HK-2 (cell line): ENCODE measurements around the gene GABBR2.

Experiments
- DNase-seq: peaks from one replicate; pipeline ENCODE4 v3.0.0-alpha.2; 2018; ENCODE audit not compliant: unreplicated experiment

The GABBR2 gene

DNA sequence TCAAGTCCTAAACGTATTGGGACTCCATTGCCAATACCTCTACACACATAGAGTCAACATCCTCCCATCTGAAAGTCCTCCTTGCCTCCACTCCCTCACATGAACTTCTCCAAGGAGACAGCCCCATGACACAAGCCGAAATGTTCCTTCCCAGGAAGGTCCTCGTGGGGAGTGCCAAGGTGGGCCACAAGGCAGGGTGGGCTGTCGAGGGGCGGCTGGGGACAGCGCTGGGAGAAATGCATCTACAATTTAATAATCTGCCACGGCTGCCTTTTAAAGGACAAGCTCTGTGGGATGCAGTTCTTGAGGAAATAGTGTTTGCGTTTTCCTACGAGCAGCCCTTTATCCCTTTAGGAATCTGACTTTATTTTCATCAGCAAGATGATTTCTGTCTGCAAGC is 138.7 kb downstream of the GABBR2 start:
- no peak for DNase-seq

DNA sequence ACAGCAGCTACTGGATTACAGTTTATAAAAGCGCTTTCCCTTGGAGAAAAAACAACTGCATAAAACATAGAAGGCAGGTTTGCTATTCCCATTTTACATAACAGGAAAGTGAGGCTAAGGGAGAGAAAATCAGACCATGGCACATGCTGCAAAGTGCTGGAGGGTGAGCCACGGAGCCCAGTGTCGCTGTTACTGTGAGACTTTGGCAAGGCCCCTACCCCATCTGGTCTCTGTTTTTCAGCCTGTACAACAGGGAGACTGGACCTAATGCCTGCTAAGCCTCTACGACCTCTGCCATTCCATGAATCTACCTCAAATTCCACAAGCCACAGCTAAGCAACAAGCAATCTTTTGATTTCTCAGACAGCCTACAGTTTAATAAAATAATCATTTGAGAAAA is 139.2 kb downstream of the GABBR2 start:
- no peak for DNase-seq

DNA sequence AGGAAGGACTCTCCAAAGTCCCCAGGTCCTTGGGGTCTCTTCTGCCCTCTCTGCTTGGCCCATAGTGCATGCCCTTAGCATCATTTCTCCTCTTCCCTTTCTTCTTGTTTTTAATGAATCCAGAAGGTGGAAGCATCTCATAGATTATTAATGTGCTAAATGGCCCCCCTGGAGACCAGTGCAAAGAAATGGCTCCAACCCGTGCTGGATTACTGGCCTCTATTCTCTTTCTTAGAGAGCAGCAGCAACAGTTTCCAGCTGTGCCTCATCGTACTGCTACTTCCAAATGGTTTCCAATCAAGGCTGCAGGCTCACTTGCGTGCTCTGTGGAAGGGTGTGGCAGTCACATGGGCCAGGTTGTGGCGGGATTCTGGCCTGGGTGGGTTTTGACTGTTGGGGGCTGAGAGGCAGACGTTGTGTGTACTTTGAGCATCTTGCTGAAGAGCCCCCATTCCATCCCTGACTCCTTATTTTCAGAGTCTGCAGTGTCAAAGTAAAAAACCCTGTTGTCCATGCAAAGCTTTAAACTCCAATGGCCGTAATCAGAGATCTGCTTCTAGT is 139.7 kb downstream of the GABBR2 start:
- no peak for DNase-seq

DNA sequence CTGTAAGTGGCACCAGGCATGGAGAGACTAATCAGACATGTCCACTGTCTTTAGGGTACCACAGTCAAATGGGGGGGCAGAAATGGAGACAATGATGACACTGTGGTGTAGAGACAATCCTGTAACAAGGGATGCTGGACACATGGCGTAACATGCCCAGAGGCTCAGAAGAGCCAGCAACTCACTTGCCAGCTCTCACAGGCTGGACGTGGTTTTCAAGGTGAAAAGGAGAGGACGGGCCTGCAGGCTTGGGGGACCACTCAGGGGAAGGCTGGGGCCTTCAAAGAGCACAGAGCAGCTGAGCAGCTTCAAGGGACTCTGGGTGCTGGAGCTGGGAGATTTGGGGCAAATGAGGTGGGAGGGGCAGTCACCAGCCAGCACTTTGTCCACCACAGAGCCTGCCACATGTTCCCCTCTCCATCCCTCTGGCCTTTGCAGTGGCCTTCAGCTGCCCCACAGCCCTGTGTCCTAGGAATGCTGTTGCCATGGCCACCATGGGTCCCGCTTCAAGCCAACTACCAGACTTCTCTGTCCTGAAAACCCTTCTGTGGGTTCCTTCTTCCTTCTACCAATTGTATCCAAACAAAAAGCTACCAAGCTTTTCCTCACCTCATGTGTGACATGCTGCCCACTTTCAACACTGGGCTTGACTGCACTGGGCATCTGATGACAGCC is 140.4 kb downstream of the GABBR2 start:
- DNase-seq: no peak

DNA sequence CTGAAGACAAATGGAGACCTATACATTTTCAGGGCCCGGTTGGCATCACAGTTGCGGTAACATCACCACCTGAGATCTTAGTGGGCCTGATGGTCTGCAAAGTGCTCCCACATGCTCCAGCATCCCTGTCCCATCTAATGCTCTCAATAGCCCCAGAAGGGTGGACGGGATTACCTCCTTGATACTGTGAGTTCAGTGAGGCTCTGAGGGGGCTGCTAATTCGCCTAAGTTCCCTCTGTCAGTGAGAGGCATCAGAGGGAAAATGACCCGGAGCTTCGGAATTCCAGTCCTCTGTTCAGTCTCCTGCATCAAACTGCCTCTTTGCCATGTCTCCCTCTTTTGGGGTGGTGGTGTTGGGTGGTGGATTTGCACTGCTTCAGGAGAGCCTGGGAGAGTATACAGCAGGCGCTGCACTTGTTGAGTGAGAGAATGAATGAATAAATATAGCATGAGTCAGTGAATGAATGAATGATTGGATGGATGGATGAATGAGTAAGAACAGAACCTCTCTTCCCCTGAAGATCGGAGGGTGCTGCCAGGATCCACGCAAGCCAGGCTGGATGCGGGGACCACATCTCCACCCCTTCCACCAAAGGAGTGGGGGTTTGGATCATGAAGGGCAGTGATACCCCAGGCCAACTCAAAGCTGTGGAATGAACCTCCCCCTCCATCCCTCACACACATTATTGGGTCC is 141.0 kb downstream of the GABBR2 start:
- DNase-seq: no peak

DNA sequence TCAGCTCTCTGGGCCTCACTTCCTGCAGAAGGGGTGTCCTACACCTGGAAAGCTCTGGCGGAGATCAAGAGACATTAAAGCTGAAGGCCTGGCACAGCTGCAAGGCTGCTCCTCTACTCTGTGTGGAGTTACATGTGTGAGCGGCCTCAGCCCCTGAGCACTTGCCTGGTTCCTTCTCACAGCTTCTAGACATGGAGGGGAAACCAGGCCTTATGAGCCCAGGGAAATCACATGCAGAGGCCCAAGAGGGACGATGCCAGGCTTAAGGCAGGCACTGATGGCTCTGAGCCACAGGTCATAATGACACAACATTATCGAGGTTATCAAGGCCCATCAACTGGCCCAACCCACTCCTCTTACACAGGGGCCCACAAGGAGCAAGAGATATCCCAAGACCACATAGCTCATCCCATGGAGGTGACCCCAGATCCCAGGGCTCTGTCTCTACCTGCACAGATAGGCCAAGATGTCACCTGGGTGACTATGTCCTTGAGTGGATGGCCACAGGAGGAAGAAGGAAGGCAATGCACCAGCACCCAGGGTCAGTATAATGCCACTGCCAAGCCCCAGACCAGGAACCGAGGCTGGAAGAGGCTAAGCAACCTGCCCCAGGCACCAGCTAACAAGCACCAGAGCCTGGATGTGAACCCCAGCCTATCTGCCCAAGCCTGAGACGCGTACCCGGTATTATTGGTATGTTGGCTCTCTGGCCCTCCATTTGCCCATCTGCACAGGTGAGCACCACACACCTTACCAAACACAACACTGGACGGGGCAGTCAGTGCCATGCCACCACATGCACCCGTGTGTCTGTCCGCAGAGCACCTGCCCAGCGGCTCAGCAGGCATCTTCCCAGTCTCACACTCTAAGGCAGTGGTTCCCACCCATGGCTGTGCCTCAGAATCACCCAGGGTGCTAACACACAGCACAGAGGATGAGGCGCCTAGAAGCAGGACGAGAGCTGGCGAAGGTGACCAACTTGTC is 143.3 kb downstream of the GABBR2 start:
- no peak for DNase-seq

DNA sequence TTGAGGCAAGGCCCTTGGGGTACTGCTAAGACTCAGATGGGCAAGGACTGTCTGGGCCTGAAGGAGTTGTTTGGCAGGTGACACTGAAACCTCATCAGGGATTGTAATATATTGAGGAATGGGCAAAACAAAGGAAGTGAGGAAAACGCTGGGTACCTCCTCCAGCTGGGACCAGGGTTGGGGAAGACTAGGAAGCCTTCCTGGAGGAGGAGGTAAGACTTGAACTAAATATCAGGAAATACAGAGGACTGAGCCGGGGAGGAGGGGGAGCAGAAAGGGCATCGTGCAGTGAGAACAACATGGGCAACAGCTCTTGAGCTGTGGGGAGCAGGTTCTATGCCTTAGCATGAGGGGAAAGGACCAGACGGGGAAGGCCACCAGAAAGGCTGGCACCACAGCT is 144.0 kb downstream of the GABBR2 start:
- DNase-seq: no peak

DNA sequence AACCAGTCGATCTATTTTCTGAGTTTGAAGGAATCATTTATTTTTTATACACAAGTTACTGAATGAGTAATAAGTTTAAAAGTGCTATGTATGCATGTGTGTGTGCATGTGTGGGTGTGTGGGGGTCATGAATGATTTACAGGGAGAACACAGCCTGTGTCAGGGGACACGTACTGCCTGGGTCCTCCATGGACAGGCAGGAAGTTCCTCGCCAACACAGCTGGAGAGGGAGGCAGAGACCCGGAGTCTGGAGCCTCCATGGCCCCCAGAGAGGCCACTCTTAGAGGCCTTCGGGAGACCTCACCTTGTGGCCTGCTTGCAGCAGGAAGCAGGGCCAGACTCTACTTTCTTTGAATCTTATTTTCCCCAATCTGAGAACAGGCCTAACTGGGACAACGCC is 144.7 kb downstream of the GABBR2 start:
- DNase-seq: no peak

DNA sequence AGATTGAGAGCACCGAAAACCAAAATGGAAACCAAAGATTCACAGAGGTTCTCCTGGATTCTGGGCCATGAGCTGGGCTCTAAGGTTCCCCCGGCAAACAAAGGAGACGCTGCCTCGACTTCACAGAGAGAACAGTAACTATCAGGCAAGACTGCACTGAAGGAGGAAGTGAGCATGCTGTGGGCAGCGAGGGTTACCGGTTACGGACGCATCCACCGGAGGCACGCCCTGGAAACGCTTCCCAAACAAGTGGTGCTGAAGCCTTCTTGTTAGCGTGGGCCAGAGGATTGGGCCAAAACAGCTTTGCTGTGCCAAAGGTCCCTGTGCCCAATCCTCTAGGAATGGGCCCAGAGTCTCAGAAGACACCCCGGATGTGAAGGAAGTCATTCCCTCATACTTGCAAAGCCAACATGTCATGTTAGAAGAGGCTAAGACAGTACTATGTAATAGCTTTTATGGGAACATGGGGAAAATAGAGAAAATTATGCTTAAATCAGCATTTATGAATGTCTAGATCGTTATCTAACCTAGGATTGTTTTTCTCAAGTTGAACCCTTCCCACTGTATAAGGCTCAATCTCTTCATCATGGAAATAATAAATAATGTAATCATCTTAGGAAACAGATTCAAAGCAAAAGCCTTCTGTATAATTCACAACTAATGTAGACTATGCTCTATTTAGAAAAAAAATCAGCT is 145.4 kb downstream of the GABBR2 start:
- no peak for DNase-seq

DNA sequence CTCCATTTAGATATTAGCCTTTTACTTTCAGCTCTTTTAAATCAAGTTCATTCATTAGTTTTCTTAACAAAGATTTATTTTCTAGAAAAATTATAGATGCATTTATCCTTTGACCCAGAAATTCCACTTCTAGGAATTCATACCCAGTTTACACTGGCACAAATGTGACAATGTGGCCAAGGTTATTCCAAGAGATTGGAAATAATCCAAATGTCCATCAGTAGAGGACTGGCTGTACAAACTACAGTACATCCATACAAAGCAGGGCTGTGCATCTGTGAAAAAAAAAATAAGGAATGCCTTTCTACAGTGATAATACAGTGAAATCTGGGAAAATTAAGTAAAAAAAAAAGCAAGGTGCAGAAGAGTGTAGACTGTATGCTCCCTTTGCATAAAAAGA is 149.2 kb downstream of the GABBR2 start:
- DNase-seq: no peak

DNA sequence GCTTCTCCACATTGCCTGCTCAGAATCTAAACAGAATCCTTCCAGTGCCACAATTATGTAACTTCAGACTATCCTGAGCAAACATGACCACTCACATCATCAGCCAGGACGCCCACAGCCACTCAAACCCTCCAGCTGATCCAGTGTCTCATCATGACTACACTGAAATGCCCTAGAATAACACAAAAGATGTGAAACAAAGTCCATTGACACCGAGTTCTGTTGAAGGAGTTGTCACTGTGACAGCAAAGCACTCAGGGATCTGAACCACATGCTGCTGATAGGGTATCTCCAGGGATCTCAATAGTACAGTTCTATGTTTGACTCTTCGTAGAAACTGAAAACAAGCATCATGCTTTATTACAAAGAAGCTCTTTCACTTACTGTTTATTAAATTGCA is 150.2 kb downstream of the GABBR2 start:
- no peak for DNase-seq

DNA sequence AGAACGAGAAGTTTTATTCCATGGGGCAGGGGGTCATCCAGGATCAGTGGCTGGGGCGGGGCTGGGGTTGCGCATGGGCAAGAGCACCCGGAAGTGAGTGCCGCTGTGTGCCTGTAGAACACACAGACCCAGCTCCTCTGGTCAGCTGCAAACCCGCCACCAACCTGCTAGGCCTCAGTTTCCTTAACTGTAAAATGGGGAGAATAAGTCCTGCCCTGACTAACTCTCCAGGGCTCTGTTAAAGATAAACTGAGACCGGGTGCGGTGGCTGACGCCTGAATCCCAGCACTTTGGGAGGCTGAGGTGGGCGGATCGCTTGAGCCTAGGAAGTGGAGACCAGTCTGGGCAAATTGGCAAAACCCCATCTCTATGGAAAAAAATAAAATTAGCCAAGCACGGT is 152.2 kb downstream of the GABBR2 start:
- DNase-seq: no peak

DNA sequence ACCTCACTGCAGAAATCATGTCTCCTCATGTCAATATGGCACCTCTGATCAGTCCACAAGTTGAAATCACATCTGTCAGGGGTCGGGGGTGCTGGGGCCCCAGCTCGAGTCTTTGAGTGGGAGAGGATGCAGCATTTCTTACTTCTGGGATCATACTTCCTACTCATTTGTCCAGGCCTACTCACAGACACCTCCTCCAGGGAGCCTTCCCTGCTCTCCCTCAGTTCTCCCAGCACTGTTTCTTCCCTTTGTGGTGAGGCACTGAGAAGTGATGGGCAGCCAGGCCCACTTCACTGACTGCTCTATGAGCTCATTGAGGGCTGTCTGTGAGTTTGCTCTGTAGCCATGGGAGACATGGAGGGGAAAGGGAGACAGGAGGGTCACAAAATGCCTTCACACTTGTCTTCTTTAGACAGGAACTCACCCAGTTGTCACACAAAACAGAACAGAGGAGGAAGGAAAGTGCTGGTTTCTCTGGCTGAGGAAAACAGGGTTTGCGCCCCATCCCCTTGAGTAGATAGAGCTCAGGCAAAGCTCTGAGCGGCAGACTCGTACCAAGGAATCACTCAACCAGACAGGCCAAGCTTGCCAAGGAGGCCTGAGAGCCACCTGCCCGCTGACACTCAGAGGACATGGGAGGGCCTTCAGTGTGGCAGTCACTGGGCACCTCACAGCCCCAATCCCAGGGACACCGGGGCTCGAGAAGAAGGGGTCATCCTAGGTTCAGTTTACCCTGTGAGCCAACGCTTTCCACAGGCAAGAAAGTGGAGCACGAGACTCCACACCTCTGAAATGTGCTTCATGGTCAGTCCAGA is 152.9 kb downstream of the GABBR2 start:
- no peak for DNase-seq

DNA sequence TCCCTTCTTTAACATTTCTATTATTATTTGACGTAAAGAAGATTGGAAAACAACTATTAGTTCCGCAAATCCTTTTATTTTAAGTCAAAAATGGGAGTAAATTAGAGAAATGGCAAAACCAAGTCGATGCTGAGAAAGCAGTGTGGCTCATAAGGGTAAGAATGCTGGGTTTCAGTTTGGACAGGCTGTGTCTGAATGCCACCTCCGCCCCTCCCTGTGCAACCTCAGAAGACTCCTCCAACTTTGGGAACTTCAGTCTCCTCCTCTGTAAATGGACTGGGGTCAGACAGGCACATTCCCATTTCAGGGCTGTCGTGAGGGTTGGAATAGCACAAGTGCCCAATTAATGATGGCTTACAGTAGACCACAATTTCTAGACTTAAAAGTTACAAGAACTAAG is 154.0 kb downstream of the GABBR2 start:
- no peak for DNase-seq

DNA sequence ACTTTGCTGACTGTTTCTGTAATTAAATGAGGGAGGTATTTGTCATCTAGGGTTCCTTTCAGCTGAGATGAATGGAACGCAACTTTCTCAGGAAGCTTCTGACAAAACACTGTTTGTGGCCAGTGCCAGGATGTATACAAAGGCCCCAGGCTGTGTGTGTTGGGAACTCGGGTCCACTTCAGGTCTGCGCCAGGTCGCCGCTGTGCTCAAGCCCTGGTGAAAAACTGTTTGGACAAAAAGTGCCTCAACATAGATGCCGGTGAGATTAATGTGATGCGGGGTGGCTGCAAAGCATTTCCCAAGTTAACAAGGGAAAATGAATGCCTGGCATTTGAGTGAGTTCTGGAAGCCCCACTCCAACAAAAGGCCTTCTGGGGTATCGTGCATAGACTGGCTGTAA is 156.4 kb downstream of the GABBR2 start:
- DNase-seq: no peak

DNA sequence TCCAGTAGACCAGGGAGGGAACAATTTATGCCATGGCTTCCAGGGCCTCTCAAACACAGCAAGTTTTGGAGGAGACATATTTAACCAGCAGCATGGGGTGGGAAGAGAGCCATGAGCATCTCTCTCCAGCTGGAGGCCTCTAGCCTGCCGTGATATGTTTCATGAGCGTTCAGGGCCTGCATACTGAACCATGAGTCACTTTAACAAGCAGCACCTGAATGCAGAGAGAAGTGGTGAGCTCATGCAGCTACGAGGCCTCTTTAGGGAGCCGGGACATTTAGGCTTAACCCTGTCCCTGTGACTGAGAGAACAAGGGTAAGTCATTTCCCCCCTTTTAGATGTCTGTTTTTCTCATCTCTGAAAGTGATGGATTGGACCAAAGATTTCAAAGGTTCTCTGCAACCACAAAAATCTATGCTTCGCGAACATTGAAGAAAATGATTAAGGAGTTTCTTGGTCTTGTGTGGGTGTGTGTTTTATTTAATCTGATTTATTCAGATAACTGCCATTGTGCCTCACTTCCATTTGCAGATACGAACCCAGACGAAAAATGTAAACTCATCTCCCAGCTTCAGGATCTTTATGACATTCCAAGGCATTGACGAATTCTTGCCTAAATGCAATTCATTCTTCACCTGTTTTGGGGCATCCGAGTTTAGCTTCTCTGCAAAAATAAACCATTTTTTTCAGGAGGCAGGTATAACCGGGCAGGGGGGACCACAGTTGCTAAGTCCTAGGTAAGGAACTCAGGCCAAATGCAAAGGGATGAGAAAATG is 157.0 kb downstream of the GABBR2 start:
- DNase-seq: peak; percentile 11

DNA sequence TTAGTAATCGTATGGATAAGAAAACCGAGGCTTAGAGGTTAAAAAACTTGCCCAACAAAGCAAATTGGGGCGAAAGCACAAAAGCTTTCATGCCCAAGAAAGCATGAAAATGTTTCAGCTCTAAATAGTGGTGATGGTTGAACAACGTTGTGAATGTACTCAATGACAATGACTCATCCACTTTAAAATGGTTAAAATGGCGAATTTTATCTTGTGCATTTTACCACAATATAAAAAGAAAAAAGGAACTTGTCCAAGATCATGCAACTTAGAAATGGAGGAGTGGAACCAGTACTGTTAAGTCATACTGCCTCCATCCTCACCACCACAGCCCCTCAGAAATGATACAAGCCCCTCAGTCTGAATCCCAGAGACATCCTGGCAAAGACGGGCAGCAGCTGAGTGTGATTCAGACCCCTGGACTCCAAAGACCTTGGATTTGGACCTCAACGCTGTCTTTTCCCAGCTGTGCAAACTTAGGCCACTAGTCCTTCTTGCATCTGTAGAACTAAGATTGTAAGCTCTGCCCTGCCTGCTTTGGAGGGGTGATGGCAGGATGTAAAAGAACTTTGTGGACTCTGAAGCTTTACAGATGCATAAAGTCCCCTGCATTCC is 158.4 kb downstream of the GABBR2 start:
- DNase-seq: no peak

DNA sequence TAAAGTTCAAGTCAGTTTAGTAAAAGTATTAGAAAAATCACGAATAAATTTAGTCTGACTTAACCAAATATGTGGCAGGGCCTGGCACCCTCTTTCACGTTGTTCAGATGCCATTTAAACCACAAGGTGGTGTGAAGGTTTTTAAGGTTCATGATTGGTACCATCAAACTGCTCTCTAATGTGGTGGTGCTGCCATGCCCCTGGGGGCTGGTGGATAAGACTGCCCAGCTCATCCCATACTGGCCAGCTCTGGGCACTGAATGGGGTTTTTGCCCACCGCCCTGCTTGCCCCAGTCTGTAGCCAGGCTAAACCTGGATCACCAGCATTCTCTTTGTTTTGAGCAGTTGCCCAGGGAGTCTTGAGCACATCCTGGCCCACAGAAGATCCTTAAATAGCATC is 159.3 kb downstream of the GABBR2 start:
- no peak for DNase-seq

DNA sequence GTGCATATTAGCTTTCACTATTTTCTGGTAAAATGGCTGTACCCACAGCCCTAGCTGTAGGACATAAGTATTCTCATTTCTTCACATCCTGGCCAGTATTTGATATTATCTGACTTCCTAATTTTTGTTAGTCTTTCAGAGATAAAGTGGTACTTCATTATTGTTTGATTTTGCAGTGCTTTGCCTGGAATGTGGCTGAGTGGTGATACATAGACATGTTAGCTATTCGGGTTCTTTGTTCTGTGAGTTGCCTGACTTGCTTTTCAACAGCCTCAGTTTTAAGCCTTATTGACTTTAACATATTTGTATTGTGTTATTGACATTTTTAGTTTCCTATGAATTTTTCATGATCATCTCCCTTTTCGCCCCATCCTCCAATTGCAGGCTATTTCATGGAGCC is 161.1 kb downstream of the GABBR2 start:
- no peak for DNase-seq

DNA sequence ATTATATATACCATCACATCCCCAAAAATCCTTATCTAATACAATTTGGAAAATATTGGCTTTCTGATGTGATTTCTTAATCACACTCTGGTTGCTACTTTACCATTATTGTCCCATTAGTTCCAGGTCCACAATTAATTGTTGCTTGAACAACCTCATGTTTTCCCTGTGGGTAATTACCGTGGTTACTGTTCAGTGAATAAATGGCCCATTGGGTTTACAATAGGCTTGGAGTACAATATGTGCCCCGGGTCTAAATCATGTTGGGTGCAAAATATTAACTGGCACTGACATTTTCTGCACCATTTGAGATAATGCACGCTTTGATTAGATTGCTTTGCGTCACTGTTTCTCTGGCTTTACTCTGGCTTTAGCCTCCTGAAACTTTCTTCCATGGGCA is 163.7 kb downstream of the GABBR2 start:
- DNase-seq: no peak
